NT2/D1 (cell line): ENCODE measurements around the gene ME2.
"Not testable (repeated sequence)": the region's sequence is repeated elsewhere in the genome, so short reads cannot be mapped to it uniquely, and the experiment has no call there.

Experiments
- DNase-seq: peaks from one replicate; pipeline ENCODE4 v3.0.0-alpha.2; 2011; ENCODE audit warnings: low read depth, low spot score
- H3K27me3 ChIP-seq: 2 replicates; pipeline ENCODE4 v1.6.0; 2011; ENCODE audit warnings: mild to moderate bottlenecking; ENCODE audit not compliant: insufficient read length, insufficient read depth
- H3K36me3 ChIP-seq: 2 replicates; pipeline ENCODE4 v1.6.1; 2011; ENCODE audit warnings: mild to moderate bottlenecking, low read length, mixed read lengths; ENCODE audit not compliant: insufficient read depth, insufficient read length
- H3K4me1 ChIP-seq: 2 replicates; pipeline ENCODE4 v1.5.1; 2011; ENCODE audit not compliant: insufficient read depth, insufficient read length
- H3K4me3 ChIP-seq: 2 replicates; pipeline ENCODE4 v1.5.1; 2011; ENCODE audit warnings: low read depth; ENCODE audit not compliant: insufficient read length
- H3K9ac ChIP-seq: 2 replicates; pipeline ENCODE4 v1.6.0; 2011; ENCODE audit warnings: low read depth; ENCODE audit not compliant: insufficient read length
- H3K9me3 ChIP-seq: 2 replicates; pipeline ENCODE4 v1.5.1; 2011; ENCODE audit warnings: mild to moderate bottlenecking, low read length; ENCODE audit not compliant: insufficient read depth
- SUZ12 ChIP-seq: IDR thresholded peaks from 2 replicates; pipeline ENCODE4 v1.6.1; 2011; ENCODE audit not compliant: insufficient read length, insufficient read depth; ENCODE audit errors: extremely low read depth
- YY1 ChIP-seq: IDR thresholded peaks from 2 replicates; pipeline ENCODE4 v1.6.1; 2011; ENCODE audit not compliant: insufficient read length, insufficient read depth
- ZNF274 ChIP-seq: IDR thresholded peaks from 2 replicates; pipeline ENCODE4 v1.6.1; 2011; ENCODE audit warnings: mild to moderate bottlenecking, low read depth, low read length

ME2 gene

GRCh38 chr18:50877545-50878265 is 1.2 kb upstream of the ME2 start:
- no peak for DNase-seq
- H3K9ac ChIP-seq: no peak overlapping the region
- no peaks in the 10 kb centered on the region for H3K27me3 ChIP-seq
- no peaks in the 10 kb centered on the region for H3K36me3 ChIP-seq
- no peak overlapping the region for H3K4me3 ChIP-seq
- TF ChIP-seq YY1 (no peak), SUZ12 (no peak), ZNF274 (no peak)
- no peaks in the 10 kb centered on the region for H3K9me3 ChIP-seq
- peaks cover 2% of the 10 kb centered on the region for H3K4me1 ChIP-seq

GRCh38 chr18:50879302-50880118 is 592 bp downstream of the ME2 start:
- Histone ChIP-seq H3K27me3 (no peaks in the 10 kb centered on the region), H3K36me3 (no peaks in the 10 kb centered on the region), H3K4me1 (peaks cover 2% of the 10 kb centered on the region), H3K4me3 (peak overlapping the region; percentile 69), H3K9me3 (no peaks in the 10 kb centered on the region), H3K9ac (peak overlapping the region; percentile 85)
- no peak for DNase-seq
- TF ChIP-seq ZNF274 (no peak), SUZ12 (no peak), YY1 (no peak)

GRCh38 chr18:50880119-50880465 is 1.2 kb downstream of the ME2 start:
- TF ChIP-seq ZNF274: no peak
- TF ChIP-seq YY1: no peak
- TF ChIP-seq SUZ12: no peak
- no peaks in the 10 kb centered on the region for H3K36me3 ChIP-seq
- H3K9me3 ChIP-seq: no peaks in the 10 kb centered on the region
- peaks cover 2% of the 10 kb centered on the region for H3K4me1 ChIP-seq
- no peak for DNase-seq
- H3K4me3 ChIP-seq: peak overlapping the region; percentile 69
- H3K9ac ChIP-seq: peak overlapping the region; percentile 85
- H3K27me3 ChIP-seq: no peaks in the 10 kb centered on the region

DNA sequence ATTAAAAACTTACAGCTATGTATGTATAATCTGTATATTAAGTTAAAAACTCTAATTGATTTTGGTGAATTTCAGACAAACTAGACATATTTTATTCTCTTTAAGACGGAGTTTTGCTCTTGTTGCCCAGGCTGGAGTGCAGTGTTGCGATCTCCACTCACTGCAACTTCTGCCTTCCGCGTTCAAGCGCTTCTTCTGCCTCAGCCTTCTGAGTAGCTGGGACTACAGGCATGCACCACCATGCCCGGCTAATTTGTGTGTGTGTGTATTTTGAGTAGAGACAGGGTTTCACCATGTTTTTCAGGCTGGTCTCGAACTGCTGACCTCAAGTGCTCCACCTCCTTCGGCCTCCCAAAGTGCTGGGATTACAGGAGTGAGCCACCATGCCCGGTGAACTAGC is 2.0 kb downstream of the ME2 start:
- not testable (repeated sequence) for H3K4me3 ChIP-seq, H3K9me3 ChIP-seq, H3K36me3 ChIP-seq, H3K4me1 ChIP-seq, DNase-seq, H3K9ac ChIP-seq, H3K27me3 ChIP-seq

GRCh38 chr18:50886929-50887328 is 8.0 kb downstream of the ME2 start:
- no peak for TF ChIP-seq SUZ12
- no peak for TF ChIP-seq YY1
- no peak for TF ChIP-seq ZNF274
- peaks cover 12% of the 10 kb centered on the region for H3K9me3 ChIP-seq
- no peaks in the 10 kb centered on the region for H3K27me3 ChIP-seq
- H3K9ac ChIP-seq: no peak overlapping the region
- no peak for DNase-seq
- H3K4me1 ChIP-seq: no peaks in the 10 kb centered on the region
- H3K4me3 ChIP-seq: no peak overlapping the region
- peaks cover 7% of the 10 kb centered on the region for H3K36me3 ChIP-seq

DNA sequence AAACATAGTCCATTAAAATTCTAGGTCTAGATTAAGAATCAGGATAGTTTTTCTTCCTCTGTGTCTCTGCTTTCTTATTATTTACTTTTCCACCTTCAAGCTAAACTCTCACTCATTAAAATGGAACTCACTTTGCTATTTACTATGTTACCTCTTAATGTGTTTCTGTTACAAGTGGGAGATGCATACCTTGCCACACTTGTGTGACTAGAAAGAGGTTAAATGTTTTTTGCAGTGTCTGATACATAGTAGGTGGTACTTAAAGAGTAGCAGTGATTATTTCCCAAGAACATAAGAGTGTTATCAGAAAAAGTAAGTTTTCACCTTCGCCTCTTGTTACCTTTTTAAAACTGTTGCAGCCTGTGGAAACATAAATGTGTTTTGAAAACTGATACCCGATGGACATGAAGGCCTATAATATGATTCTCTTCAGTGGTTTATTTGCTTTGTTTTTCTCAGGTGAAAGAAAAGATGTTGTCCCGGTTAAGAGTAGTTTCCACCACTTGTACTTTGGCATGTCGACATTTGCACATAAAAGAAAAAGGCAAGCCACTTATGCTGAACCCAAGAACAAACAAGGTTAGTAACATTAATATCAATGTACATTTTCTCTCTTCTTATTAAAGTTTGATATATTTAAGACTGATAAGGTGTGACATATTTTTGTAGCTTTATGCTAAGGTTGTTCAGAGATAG is 16.6 kb downstream of the ME2 start:
- H3K27me3 ChIP-seq: no peaks in the 10 kb centered on the region
- peaks cover 9% of the 10 kb centered on the region; the same call in 1 of the 2 replicates for H3K9me3 ChIP-seq
- no peak for TF ChIP-seq ZNF274
- no peak for TF ChIP-seq SUZ12
- TF ChIP-seq YY1: no peak
- no peaks in the 10 kb centered on the region for H3K4me1 ChIP-seq
- no peak overlapping the region for H3K9ac ChIP-seq
- no peak overlapping the region for H3K4me3 ChIP-seq
- DNase-seq: no peak
- H3K36me3 ChIP-seq: peaks cover 30% of the 10 kb centered on the region

DNA sequence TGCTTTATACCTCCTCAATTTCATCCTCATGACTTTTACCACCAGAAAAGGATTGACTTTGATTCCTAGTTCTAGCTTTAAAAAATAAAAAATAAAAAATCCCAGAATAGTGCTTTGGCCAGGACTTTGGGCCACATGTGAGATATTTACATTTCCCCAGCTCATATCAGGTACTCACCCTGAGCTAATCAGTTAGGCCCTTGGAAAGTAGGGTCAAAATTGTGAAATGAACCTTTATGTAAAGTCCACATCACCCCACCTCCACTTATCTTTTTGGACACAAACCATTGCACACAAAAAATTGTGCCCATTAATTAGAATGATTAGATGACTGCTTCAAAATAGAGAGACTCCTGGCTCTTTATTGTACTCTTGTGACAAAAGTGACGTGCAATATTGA is 17.2 kb downstream of the ME2 start:
- TF ChIP-seq YY1: no peak
- no peak for TF ChIP-seq ZNF274
- no peak for TF ChIP-seq SUZ12
- H3K27me3 ChIP-seq: no peaks in the 10 kb centered on the region
- H3K4me1 ChIP-seq: no peaks in the 10 kb centered on the region
- H3K9ac ChIP-seq: no peak overlapping the region
- DNase-seq: no peak
- H3K9me3 ChIP-seq: peaks cover 9% of the 10 kb centered on the region; the same call in 1 of the 2 replicates
- H3K4me3 ChIP-seq: no peak overlapping the region
- peaks cover 28% of the 10 kb centered on the region for H3K36me3 ChIP-seq
